Body of pancreas (tissue), 4 donors: ENCODE data around the gene HERPUD2.

ENCODE experiments used
- POLR2A ChIP-seq, 3 donors: fragments of 450-650 bp; IDR thresholded peaks; one replicate each; pipeline ENCODE4 v1.6.1; 2016; ENCODE audit warnings: antibody characterized with exemption in 3 of 3, mild to moderate bottlenecking in 2 of 3
- TF ChIP-seq, protein P1 (sequence below), 7 experiments: fragments of 450-650 bp in 4 of 7; fragments of 200-600 bp in 3 of 7; sonication (generic) in 3 of 7; IDR thresholded peaks; one replicate each; pipeline ENCODE4 v1.5.1; 2016 to 2019; ENCODE audit warnings: antibody characterized with exemption in 7 of 7

GRCh38 chr7:35729061-35729783, 34.3 kb upstream of the HERPUD2 start:
- no peak for TF ChIP-seq POLR2A (IDR thresholded peaks at IDR 0.05)
- TF ChIP-seq, protein P1, sequence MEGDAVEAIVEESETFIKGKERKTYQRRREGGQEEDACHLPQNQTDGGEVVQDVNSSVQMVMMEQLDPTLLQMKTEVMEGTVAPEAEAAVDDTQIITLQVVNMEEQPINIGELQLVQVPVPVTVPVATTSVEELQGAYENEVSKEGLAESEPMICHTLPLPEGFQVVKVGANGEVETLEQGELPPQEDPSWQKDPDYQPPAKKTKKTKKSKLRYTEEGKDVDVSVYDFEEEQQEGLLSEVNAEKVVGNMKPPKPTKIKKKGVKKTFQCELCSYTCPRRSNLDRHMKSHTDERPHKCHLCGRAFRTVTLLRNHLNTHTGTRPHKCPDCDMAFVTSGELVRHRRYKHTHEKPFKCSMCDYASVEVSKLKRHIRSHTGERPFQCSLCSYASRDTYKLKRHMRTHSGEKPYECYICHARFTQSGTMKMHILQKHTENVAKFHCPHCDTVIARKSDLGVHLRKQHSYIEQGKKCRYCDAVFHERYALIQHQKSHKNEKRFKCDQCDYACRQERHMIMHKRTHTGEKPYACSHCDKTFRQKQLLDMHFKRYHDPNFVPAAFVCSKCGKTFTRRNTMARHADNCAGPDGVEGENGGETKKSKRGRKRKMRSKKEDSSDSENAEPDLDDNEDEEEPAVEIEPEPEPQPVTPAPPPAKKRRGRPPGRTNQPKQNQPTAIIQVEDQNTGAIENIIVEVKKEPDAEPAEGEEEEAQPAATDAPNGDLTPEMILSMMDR (IDR thresholded peaks at IDR 0.05): no peak
